RWPE1 (cell line): ENCODE measurements around the gene CKS1B.
"Not testable (repeated sequence)": the region's sequence is repeated elsewhere in the genome, so short reads cannot be mapped to it uniquely, and the experiment has no call there.

Experiments used
- CTCF ChIA-PET: fragments of 350-600 bp; sonication (Branson Sonifier 250); formaldehyde crosslinking; extraction: SDS; loops from one replicate; lab custom pipeline; 2021; lab: Yijun Ruan, JAX
- POLR2A ChIA-PET: fragments of 400-600 bp; formaldehyde crosslinking; extraction: SDS; loops from one replicate; lab custom pipeline; 2020; ENCODE audit warnings: antibody characterized with exemption; ENCODE audit not compliant: low non-redundant PET; lab: Yijun Ruan, JAX
- DNase-seq: peaks from one replicate; pipeline ENCODE4 v3.0.0; 2012; ENCODE audit warnings: low spot score
- H3K27ac ChIP-seq: fragments of 450-650 bp; 2 replicates; pipeline ENCODE4 v1.5.1; 2017
- CTCF ChIP-seq: fragments of 450-650 bp; conservative IDR thresholded peaks from 2 replicates; pipeline ENCODE4 v1.5.1; 2017; ENCODE audit warnings: low read depth, mild to moderate bottlenecking

CKS1B gene

GRCh38 chr1:154993572-154994268, 19.2 kb downstream of the CKS1B start, which contains the start of gene LENEP:
LENEP (plus strand) TSS chr1:154993586; CDS start chr1:154993608, 22 bp downstream.
- peak within 1 kb of the TSS; percentile 71 for H3K27ac ChIP-seq
- ChIA-PET CTCF (interaction anchor here (0.6 to 5.0 kb wide), 3 partner anchors 20 to 38 kb away, joined by 3 to 22 read pairs (median 4); partner anchors contain the start of gene PBXIP1), POLR2A (interaction anchor here (0.6 kb wide), 2 partner anchors 10 to 81 kb away, joined by 3 to 8 read pairs; no protein-coding TSS in a partner anchor)
- no peak for DNase-seq
- no peak for TF ChIP-seq CTCF

- POLR2A ChIA-PET, result no interaction called here
- TF ChIP-seq CTCF, result no peak
- no peak for DNase-seq
- H3K27ac ChIP-seq, result peak overlapping the region; percentile 71
- CTCF ChIA-PET, result interaction anchor here (0.6 to 5.0 kb wide), 3 partner anchors 20 to 32 kb away, joined by 3 to 22 read pairs (median 3); no protein-coding TSS in a partner anchor
These were observed 19.7 kb downstream of the CKS1B start for GRCh38 chr1:154994269-154994587.

- POLR2A ChIA-PET, result interaction anchor here (0.6 kb wide), 1 partner anchor 9 kb away, joined by 6 read pairs; no protein-coding TSS in a partner anchor
- TF ChIP-seq CTCF, result no peak
- CTCF ChIA-PET, result interaction anchor here (0.8 to 5.0 kb wide), 3 partner anchors 10 to 32 kb away, joined by 3 to 22 read pairs (median 7); no protein-coding TSS in a partner anchor
- DNase-seq, result no peak
- H3K27ac ChIP-seq, result peak overlapping the region; percentile 71
These were observed 20.1 kb downstream of the CKS1B start for GRCh38 chr1:154994591-154994990.

- ChIA-PET CTCF (interaction anchor here (0.6 to 5.0 kb wide), 5 partner anchors 11 to 128 kb away, joined by 3 to 22 read pairs (median 6); no protein-coding TSS in a partner anchor), POLR2A (interaction anchor here (0.7 kb wide), 1 partner anchor 11 kb away, joined by 3 read pairs; no protein-coding TSS in a partner anchor)
- TF ChIP-seq CTCF, result peak; percentile 54
- H3K27ac ChIP-seq, result peak overlapping the region; percentile 71
- DNase-seq, result not testable (repeated sequence)
These were observed 21.0 kb downstream of the CKS1B start for GRCh38 chr1:154995301-154995983.

- DNase-seq, result no peak
These were observed 22.7 kb downstream of the CKS1B start for GRCh38 chr1:154996966-154997701.

More at GRCh38 chr1:154996966-154997701, 22.7 kb downstream of the CKS1B start:
- POLR2A ChIA-PET, result no interaction called here
- CTCF ChIA-PET, result interaction anchor here (0.7 to 5.0 kb wide), 5 partner anchors 20 to 129 kb away, joined by 3 to 22 read pairs (median 3); no protein-coding TSS in a partner anchor
- peak overlapping the region; percentile 100 for H3K27ac ChIP-seq
- TF ChIP-seq CTCF, result no peak
